Thyroid gland (tissue), 4 donors: ENCODE measurements around the gene PAK6. TPM values are rescaled to one million over a fixed set of nuclear protein-coding genes. Genes with fewer than 3 reads are reported as not detected.
A peak's percentile ranks its signal among the peaks of the same experiment; 100 is the strongest.

Experiments
- DNase-seq, 2 donors: peaks; one replicate each; pipeline ENCODE4 v3.0.0-alpha.2; 2019
- H3K27ac ChIP-seq, 3 donors: fragments of 200-600 bp; sonication (generic); 1 replicate in 2 of 3; 2 replicates in 1 of 3; pipeline ENCODE4 v1.5.1; 2016 to 2019; ENCODE audit warnings: mild to moderate bottlenecking in 1 of 3, moderate library complexity in 1 of 3
- H3K27me3 ChIP-seq: fragments of 200-600 bp; sonication (generic); one replicate; pipeline ENCODE4 v1.5.1; 2019
- H3K36me3 ChIP-seq, 2 donors: fragments of 200-600 bp; sonication (generic); one replicate each; pipeline ENCODE4 v1.5.1; 2016 to 2019
- H3K4me1 ChIP-seq, 2 donors: fragments of 200-600 bp; sonication (generic); one replicate each; pipeline ENCODE4 v1.5.1; 2017 to 2019
- H3K4me3 ChIP-seq, 3 donors: fragments of 200-600 bp; sonication (generic); replicated peaks in 1 of 3; 1 replicate in 2 of 3; 2 replicates in 1 of 3; pipeline ENCODE4 v1.5.1; 2016; ENCODE audit warnings: mild to moderate bottlenecking in 1 of 3
- H3K9me3 ChIP-seq: fragments of 200-600 bp; sonication (generic); one replicate; pipeline ENCODE4 v1.5.1; 2017
- POLR2A ChIP-seq, 2 donors: fragments of 450-650 bp; IDR thresholded peaks; one replicate each; pipeline ENCODE4 v1.6.1; 2017; ENCODE audit warnings: antibody characterized with exemption in 2 of 2, mild to moderate bottlenecking in 2 of 2, moderate library complexity in 1 of 2
- WGBS, 2 donors: methylation state at CpG; one replicate each; pipeline ENCODE4 v1.1.5; 2017; 5-methylcytosine and 5-hydroxymethylcytosine counted together
- intact Hi-C: fragments of 100-400 bp; cut with DNase I; formaldehyde crosslinking; loops from one replicate; pipeline ENCODE4 v1.15.1; 2023
- total RNA-seq, 4 donors: library from RNA; depleted of rRNA; stranded (reverse); fragments of >200 nt; gene quantifications; one replicate each; pipeline ENCODE4 v1.2.3, GENCODE V29; 2016
- TF ChIP-seq, protein P1 (sequence below), 6 experiments: fragments of 200-600 bp in 3 of 6; fragments of 450-650 bp in 3 of 6; sonication (generic) in 3 of 6; IDR thresholded peaks; one replicate each; pipeline ENCODE4 v1.5.1; 2016 to 2019; ENCODE audit warnings: antibody characterized with exemption in 6 of 6, mild to moderate bottlenecking in 2 of 6, inconsistent platforms in 1 of 6, moderate library complexity in 1 of 6

Gene PAK6
- total RNA-seq, 4 donors from 2014 or later, result 33.9 to 63.4 (median 43.9) TPM

DNA sequence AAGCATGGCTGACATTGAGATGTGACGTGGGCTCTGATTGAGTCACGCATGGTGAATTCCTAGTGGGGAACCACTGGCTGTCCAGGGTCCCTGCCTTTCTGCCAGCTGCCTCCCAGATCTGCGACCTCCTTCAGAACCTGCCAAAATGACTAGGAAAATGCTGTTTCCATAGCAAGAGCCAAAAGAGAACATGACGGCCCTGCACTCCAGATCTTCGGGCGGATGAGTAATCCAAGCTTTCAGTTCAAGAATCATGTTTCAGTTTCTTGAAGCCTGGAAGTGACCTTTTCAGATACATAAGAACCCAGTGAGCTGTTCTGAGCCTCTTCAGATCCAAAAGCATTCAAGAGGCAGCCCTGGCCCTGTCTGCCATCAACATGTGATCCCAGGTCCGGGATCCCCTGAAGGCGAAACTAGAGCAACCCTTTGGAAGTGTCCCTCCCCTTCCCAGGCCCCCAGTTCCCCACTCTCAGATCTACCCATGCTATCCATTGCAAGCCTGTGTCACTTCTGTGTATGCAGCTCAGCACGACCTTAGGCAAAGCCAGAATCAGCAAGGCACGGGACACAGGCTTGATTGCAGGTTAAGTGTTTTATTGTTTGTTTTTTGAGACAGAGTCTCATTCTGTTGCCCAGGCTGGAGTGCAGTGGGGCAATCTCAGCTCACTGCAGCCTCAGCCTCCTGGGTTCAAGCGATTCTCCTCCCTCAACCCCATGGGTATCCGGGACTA lies 24.3 kb downstream of the PAK6 start:
- 27 to 32% methylated on average over 11 to 12 of the region's 12 CpGs for WGBS, 2 donors
- peak; percentile 68 to 74 for DNase-seq
- Histone ChIP-seq H3K27ac (peak overlapping the region; percentile 76 to 96 (median 81)), H3K9me3 (no peaks in the 10 kb centered on the region), H3K27me3 (no peaks in the 10 kb centered on the region), H3K36me3 (peaks cover 0 to 7% of the 10 kb centered on the region in 2 donors), H3K4me1 (peaks cover 24 to 44% of the 10 kb centered on the region in 2 donors), H3K4me3 (no peak overlapping the region)
- intact Hi-C loops, result no loop called here
- TF ChIP-seq, protein P1, sequence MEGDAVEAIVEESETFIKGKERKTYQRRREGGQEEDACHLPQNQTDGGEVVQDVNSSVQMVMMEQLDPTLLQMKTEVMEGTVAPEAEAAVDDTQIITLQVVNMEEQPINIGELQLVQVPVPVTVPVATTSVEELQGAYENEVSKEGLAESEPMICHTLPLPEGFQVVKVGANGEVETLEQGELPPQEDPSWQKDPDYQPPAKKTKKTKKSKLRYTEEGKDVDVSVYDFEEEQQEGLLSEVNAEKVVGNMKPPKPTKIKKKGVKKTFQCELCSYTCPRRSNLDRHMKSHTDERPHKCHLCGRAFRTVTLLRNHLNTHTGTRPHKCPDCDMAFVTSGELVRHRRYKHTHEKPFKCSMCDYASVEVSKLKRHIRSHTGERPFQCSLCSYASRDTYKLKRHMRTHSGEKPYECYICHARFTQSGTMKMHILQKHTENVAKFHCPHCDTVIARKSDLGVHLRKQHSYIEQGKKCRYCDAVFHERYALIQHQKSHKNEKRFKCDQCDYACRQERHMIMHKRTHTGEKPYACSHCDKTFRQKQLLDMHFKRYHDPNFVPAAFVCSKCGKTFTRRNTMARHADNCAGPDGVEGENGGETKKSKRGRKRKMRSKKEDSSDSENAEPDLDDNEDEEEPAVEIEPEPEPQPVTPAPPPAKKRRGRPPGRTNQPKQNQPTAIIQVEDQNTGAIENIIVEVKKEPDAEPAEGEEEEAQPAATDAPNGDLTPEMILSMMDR (IDR thresholded peaks at IDR 0.05), result no peak
- TF ChIP-seq POLR2A (IDR thresholded peaks at IDR 0.05), result peak in 1 of 2 donors; percentile 31

DNA sequence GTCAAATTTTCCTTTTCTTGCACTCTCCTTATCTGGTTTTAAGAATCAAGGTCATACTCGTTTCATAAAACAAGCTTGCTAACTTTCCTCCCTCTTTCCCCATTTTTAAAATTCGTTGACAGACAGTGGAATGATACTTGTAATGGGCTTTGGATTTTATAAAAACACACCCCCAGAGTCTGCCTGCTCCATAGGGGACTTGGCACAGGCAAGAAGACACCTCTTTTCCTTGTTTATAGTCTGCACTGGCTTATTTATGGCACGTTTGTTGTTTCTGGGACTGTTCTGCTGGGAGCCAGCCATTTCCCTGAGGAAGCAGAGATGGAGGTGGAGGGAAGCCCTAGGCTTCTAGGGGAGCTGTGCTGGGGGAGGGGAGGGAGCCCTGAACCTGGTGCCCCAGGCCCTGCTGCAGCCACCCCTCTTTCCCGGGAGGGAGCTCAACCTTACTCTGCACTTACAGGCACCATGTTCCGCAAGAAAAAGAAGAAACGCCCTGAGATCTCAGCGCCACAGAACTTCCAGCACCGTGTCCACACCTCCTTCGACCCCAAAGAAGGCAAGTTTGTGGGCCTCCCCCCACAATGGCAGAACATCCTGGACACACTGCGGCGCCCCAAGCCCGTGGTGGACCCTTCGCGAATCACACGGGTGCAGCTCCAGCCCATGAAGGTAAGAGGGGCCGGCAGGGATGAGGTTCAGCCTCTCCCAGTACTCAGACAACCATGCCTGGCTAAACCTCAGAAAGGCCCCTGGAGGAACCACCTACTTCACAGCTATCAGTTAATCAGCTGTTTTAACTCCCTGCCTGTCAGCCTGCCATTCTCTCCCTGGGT lies 25.7 kb downstream of the PAK6 start:
- H3K36me3 ChIP-seq, result peaks cover 0 to 7% of the 10 kb centered on the region in 2 donors
- TF ChIP-seq, protein P1 (IDR thresholded peaks at IDR 0.05), result no peak
- TF ChIP-seq POLR2A (IDR thresholded peaks at IDR 0.05), result no peak
- peaks cover 24 to 44% of the 10 kb centered on the region in 2 donors for H3K4me1 ChIP-seq
- no peak overlapping the region for H3K4me3 ChIP-seq
- no peak for DNase-seq
- intact Hi-C loops, result no loop called here
- 83 to 87% methylated on average over 14 to 16 of the region's 16 CpGs for WGBS, 2 donors
- H3K27ac ChIP-seq, result peak overlapping the region in 2 of 3 donors; percentile 76 to 96
- H3K9me3 ChIP-seq, result no peaks in the 10 kb centered on the region
- no peaks in the 10 kb centered on the region for H3K27me3 ChIP-seq

DNA sequence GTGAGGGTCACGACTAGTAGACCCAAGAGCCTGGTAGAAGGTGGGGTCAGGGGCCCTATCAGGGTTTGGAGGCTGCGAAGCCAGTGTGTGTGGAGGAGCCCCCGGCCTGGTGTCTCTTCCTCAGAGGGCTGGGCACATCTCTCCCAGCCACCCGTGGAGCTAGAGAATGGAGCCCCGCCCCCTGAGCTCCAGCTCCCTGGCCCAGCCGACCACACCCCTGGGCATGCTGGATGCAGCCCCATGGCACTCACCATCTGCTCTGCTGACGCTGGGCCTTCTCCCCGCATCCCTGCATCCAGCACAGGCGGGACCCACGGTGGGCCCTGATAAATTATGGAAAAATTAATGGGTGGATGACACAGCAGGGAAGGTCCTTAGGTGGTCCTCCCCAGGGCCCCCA lies 26.5 kb downstream of the PAK6 start:
- Histone ChIP-seq H3K4me3 (no peak overlapping the region), H3K27ac (peak overlapping the region in 1 of 3 donors; percentile 96), H3K27me3 (no peaks in the 10 kb centered on the region), H3K36me3 (peaks cover 0 to 7% of the 10 kb centered on the region in 2 donors), H3K9me3 (no peaks in the 10 kb centered on the region), H3K4me1 (peaks cover 24 to 49% of the 10 kb centered on the region in 2 donors)
- DNase-seq, result no peak
- 92 to 98% methylated on average over 5 to 7 of the region's 10 CpGs for WGBS, 2 donors
- intact Hi-C loops, result no loop called here
- TF ChIP-seq, protein P1 (IDR thresholded peaks at IDR 0.05), result no peak
- TF ChIP-seq POLR2A (IDR thresholded peaks at IDR 0.05), result no peak

DNA sequence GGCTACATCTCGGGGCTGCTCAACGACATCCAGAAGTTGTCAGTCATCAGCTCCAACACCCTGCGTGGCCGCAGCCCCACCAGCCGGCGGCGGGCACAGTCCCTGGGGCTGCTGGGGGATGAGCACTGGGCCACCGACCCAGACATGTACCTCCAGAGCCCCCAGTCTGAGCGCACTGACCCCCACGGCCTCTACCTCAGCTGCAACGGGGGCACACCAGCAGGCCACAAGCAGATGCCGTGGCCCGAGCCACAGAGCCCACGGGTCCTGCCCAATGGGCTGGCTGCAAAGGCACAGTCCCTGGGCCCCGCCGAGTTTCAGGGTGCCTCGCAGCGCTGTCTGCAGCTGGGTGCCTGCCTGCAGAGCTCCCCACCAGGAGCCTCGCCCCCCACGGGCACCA lies 27.0 kb downstream of the PAK6 start:
- Histone ChIP-seq H3K4me1 (peaks cover 24 to 54% of the 10 kb centered on the region in 2 donors), H3K27me3 (no peaks in the 10 kb centered on the region), H3K9me3 (no peaks in the 10 kb centered on the region), H3K36me3 (peaks cover 0 to 7% of the 10 kb centered on the region in 2 donors), H3K4me3 (no peak overlapping the region), H3K27ac (peak overlapping the region in 1 of 3 donors; percentile 21)
- 97 to 100% methylated on average over 5 to 12 of the region's 20 CpGs for WGBS, 2 donors
- intact Hi-C loops, result no loop called here
- no peak for DNase-seq
- TF ChIP-seq, protein P1 (IDR thresholded peaks at IDR 0.05), result no peak
- no peak for TF ChIP-seq POLR2A (IDR thresholded peaks at IDR 0.05)
